ENCODE measurements around the gene SLC49A3. TPM values are rescaled to one million over a fixed set of nuclear protein-coding genes. Genes with fewer than 3 reads are reported as not detected.

The SLC49A3 gene
- total and polyA plus RNA-seq, 10 of the 15 experiments (the other 5 are each of a cell fraction or from before 2014, with no cell fraction given), result 0.09 to 0.85 (median 0.18) TPM; not detected in 4

GRCh38 chr4:663046-663437 lies 25.9 kb downstream of the SLC49A3 start:
- CTCF ChIA-PET, result no interaction called here
- no TSS peak for BruUV-seq (replicated peaks)
- Histone ChIP-seq H3K9me3 (replicated peaks; ENCODE audit: control insufficient read depth, insufficient read depth, low read length) (no peaks in the 10 kb centered on the region; the same call in 2 of the 3 replicates), H3K4me2 (ENCODE audit: control insufficient read depth, insufficient read depth) (peak overlapping the region; percentile 49), H4K20me1 (ENCODE audit: control insufficient read depth, insufficient read depth) (no peaks in the 10 kb centered on the region), H3K9ac (ENCODE audit: control insufficient read depth, insufficient read depth, low read length) (peak overlapping the region; percentile 68), H3K36me3 (ENCODE audit: control insufficient read depth in 2 of 2, insufficient read depth in 2 of 2, low read length in 1 of 2) (no peaks in the 10 kb centered on the region), H3K27me3 (replicated peaks in 1 of 2; ENCODE audit: control insufficient read depth in 2 of 2, insufficient read depth in 2 of 2, low read length in 1 of 2) (no peaks in the 10 kb centered on the region), H3K79me2 (ENCODE audit: control insufficient read depth, insufficient read depth, low read length) (peaks cover 3% of the 10 kb centered on the region), H2AFZ (ENCODE audit: control insufficient read depth, low read depth, low read length) (peak overlapping the region; percentile 75), H3K4me1 (ENCODE audit: control insufficient read depth, insufficient read depth, low read length) (no peaks in the 10 kb centered on the region), H3K4me3 (peak overlapping the region; percentile 79), H3K27ac (ENCODE audit: control insufficient read depth, insufficient read depth) (no peak overlapping the region)
- POLR2A ChIA-PET, result interaction anchor here (0.6 kb wide), 1 partner anchor 18 kb away, joined by 6 read pairs; no protein-coding TSS in a partner anchor
- FAIRE-seq (no peak), ATAC-seq (no peak), DNase-seq (ENCODE audit: low read depth, low spot score) (no peak)
- intact Hi-C loops (cut with micrococcal nuclease; ENCODE audit: unreplicated experiment), result no loop called here
- SMC1A ChIA-PET (ENCODE audit: uncharacterized antibody, unreplicated experiment), result no interaction called here
- in situ Hi-C loops (cut with MboI), result no loop called here
- WGBS (ENCODE audit: insufficient coverage, insufficient replicate concordance, low lambda C conversion rate, missing lambda C conversion rate), result 49% methylated on average over 20 of the region's 20 CpGs
- TF ChIP-seq MLLT1 (IDR thresholded peaks at IDR 0.05) (no peak), ZSCAN29 (IDR thresholded peaks at IDR 0.05) (no peak), HSF1 (IDR thresholded peaks at IDR 0.05; ENCODE audit: low read depth, low read length) (no peak), ZNF384 (IDR thresholded peaks at IDR 0.05; ENCODE audit: borderline replicate concordance, low read depth, low read length) (no peak), WRNIP1 (IDR thresholded peaks at IDR 0.05; ENCODE audit: borderline replicate concordance, low read depth, low read length) (no peak), YBX1 (IDR thresholded peaks at IDR 0.05) (no peak), SKIL (IDR thresholded peaks at IDR 0.05; ENCODE audit: low read depth, poor library complexity, severe bottlenecking) (no peak), RFX5 (IDR thresholded peaks at IDR 0.05; ENCODE audit: low read depth, low read length) (no peak), BRCA1 (IDR thresholded peaks at IDR 0.05; ENCODE audit: low read depth, low read length) (no peak), NR2C1 (IDR thresholded peaks at IDR 0.05) (no peak), E2F4 (IDR thresholded peaks at IDR 0.05; ENCODE audit: low read depth, low read length) (no peak), EZH2 (IDR thresholded peaks at IDR 0.05; ENCODE audit: borderline replicate concordance, control insufficient read depth, low read depth, low read length) (no peak), IRF3 (IDR thresholded peaks at IDR 0.05) (no peak), PAX5 (IDR thresholded peaks at IDR 0.05; ENCODE audit: borderline replicate concordance, low read depth, low read length) (no peak), ATF2 (IDR thresholded peaks at IDR 0.05; ENCODE audit: low read length) (no peak)
- RAD21 ChIA-PET (ENCODE audit: unreplicated experiment), result interaction anchor here (1.0 kb wide), 1 partner anchor 56 kb away, joined by 3 read pairs; no protein-coding TSS in a partner anchor

All from GM12878 (cell line).